Measurements from ENCODE around the gene ABCA13.

ABCA13 gene

DNA sequence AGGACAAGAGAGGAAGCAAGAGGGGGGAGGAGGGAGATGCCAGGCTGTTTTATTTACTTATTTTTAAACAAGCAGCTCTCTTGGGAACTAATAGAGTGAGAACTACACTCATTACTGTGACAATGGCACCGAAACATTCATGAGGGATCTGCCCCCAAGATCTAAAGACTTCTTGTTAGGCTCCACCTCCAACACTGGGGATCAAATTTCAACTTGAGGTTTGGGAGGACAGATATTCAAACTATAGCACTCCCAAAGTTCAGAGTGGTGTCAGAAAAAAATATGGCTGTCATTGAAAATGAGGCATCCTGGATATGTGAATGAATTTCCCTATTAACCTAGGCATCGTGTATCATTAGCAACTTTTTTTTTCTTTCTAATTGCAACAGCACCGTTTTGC is 145.5 kb downstream of the ABCA13 start:
- TF ChIP-seq, protein P1, sequence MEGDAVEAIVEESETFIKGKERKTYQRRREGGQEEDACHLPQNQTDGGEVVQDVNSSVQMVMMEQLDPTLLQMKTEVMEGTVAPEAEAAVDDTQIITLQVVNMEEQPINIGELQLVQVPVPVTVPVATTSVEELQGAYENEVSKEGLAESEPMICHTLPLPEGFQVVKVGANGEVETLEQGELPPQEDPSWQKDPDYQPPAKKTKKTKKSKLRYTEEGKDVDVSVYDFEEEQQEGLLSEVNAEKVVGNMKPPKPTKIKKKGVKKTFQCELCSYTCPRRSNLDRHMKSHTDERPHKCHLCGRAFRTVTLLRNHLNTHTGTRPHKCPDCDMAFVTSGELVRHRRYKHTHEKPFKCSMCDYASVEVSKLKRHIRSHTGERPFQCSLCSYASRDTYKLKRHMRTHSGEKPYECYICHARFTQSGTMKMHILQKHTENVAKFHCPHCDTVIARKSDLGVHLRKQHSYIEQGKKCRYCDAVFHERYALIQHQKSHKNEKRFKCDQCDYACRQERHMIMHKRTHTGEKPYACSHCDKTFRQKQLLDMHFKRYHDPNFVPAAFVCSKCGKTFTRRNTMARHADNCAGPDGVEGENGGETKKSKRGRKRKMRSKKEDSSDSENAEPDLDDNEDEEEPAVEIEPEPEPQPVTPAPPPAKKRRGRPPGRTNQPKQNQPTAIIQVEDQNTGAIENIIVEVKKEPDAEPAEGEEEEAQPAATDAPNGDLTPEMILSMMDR (IDR thresholded peaks at IDR 0.05; ENCODE audit: extremely low read depth, insufficient read depth, missing control alignments) = no peak
- in situ Hi-C loops (cut with MboI; ENCODE audit: low pct_unique_long_range_greater_than_20kb, low sequenced_read_pairs, unreplicated experiment) = no loop called here
- no peak for DNase-seq (ENCODE audit: low spot score)

DNA sequence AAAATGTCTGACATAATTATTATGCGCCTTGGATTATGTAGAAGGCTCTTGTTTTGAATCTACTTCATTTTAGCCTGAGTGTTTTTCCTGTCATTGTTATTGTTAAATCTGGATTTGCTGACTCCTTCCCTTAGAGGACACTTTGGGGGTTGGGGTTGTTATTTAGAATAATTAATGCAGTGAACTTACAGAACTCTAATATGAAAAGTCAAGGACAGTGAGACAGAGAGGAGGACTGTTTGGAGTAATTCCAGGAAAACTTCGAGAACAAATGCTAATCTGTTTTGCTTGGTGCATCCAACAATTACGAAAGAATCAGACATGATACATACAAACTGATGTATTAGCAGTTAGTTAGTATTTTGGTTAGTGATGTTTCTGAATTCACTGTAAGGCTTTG is 146.1 kb downstream of the ABCA13 start:
- no peak for DNase-seq (ENCODE audit: low spot score)
- TF ChIP-seq, protein P1 (IDR thresholded peaks at IDR 0.05; ENCODE audit: extremely low read depth, insufficient read depth, missing control alignments) = no peak
- in situ Hi-C loops (cut with MboI; ENCODE audit: low pct_unique_long_range_greater_than_20kb, low sequenced_read_pairs, unreplicated experiment) = no loop called here

DNA sequence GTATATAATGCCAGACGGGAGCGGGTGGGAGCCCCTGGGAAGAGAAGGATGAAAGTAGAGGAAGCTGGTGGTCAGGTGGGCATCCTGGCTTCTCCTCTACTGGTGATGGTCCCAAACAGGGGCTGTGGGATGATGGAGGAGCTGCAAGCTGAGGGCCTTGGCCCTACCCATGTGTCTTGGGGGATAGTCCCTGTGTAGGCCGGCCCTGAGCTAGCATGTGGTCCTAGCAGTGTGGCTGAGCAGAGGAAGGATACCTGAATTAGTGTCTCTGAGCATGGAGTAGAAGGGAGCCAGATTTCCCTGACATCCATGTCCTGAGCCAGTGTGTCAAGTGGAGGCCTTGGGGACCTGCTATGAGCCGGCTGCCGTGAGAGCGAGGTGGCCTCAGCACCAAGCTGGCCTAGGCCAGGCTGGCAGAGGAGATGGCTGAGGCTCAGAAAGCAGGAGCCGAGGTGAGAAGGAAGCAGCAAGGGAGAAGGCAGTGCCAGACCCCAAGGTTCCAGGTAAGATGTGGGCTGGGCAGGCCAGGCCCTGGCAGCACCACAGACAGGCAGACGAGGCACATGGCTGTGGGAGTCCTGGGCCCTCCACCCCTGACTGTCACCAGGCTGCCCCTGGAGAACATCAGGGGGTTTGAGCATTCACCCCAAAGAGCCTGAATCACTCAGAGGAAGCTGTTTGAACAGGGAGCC is 150.2 kb downstream of the ABCA13 start:
- in situ Hi-C loops (cut with MboI; ENCODE audit: low pct_unique_long_range_greater_than_20kb, low sequenced_read_pairs, unreplicated experiment) = no loop called here
- TF ChIP-seq, protein P1 (IDR thresholded peaks at IDR 0.05; ENCODE audit: extremely low read depth, insufficient read depth, missing control alignments) = no peak
- DNase-seq (ENCODE audit: low spot score) = no peak

DNA sequence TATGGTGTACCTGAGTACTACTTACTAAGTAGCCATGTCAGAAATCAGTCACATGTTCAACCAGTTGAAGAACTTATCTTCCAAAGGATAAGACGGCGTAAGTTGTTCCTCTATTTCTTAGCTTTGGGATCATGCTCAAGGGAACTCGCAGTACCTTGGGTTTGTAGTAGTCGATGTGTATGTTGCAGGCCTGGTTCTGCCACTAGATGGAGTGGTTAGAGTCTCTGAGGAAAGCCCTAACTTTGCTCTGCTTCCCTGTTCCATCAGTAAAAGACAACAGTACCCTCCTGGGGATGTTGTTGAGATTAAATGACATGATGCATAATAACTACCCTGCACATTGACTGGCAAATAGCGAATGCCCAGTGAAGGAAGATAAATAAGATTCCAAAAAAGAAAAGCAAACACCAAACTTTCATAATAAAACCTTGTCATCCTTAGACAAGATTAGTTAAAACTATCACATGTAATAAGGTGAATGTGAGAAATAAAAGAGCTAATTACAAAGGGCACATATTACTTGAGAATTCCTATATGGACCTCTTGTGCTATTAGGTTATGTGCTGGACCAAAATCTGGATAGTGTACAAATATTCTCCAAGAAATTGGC is 165.9 kb downstream of the ABCA13 start:
- DNase-seq (ENCODE audit: low spot score) = peak; percentile 17
- in situ Hi-C loops (cut with MboI; ENCODE audit: low pct_unique_long_range_greater_than_20kb, low sequenced_read_pairs, unreplicated experiment) = no loop called here
- TF ChIP-seq, protein P1 (IDR thresholded peaks at IDR 0.05; ENCODE audit: extremely low read depth, insufficient read depth, missing control alignments) = peak; percentile 37

DNA sequence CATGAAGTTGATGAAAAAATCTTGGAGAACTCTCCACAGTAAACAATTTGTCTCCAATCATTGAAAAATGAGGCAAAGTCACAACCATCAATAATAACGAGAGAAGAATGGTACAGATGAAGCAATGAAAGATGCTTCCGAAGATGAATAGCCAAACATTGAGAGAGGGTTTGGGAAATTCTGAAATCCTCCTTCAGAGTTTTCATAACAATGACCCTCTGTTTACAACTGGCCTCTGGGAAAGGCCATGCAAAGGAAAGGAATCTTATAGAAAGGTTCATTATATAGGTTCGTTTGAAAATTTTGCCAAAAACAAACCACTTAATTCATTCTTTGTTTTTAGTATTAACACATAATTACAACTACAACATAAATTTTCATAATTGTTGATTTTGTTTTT is 166.5 kb downstream of the ABCA13 start:
- TF ChIP-seq, protein P1 (IDR thresholded peaks at IDR 0.05; ENCODE audit: extremely low read depth, insufficient read depth, missing control alignments) = no peak
- no peak for DNase-seq (ENCODE audit: low spot score)
- in situ Hi-C loops (cut with MboI; ENCODE audit: low pct_unique_long_range_greater_than_20kb, low sequenced_read_pairs, unreplicated experiment) = no loop called here

DNA sequence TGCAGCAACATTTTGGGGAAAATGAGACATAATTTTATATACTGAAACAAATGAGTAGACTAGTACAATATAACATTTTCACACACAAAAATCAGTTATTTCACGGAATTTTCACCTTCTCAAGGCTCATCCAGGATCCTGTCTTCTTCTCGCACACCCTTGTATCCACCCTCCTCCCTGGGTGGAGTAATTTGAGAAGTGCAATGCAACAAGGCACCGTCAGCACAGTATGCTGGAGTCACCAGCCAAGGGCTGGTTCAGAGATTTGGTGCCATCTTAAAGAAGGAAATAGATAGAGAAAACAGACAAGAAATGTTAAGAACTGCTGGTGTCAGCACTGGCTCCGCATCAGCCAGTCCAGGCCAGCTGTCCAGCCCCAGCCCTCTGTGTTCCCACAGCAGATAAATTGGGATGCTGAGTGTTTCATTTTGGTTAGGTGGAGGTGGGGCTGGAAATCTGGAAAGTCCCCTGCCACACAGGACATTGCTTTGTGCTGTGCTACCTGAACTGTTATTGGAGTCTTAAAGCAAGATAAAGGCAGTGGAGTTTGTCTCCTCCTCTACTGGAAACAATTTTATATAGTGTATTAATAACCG is 176.1 kb downstream of the ABCA13 start:
- in situ Hi-C loops (cut with MboI; ENCODE audit: low pct_unique_long_range_greater_than_20kb, low sequenced_read_pairs, unreplicated experiment) = no loop called here
- TF ChIP-seq, protein P1 (IDR thresholded peaks at IDR 0.05; ENCODE audit: extremely low read depth, insufficient read depth, missing control alignments) = no peak
- no peak for DNase-seq (ENCODE audit: low spot score)

Measured in GM13977 (cell line).